ENCODE results near the gene CPEB2.

CPEB2 gene

GRCh38 chr4:15012017-15012788 lies 9.9 kb downstream of the CPEB2 start:
- DNase-seq (ENCODE audit: low read depth): no peak
- Histone ChIP-seq H3K36me3 (ENCODE audit: control insufficient read depth, insufficient read depth, low read length, severe bottlenecking) (peaks cover 94% of the 10 kb centered on the region), H3K27me3 (replicated peaks; ENCODE audit: control insufficient read depth, insufficient read depth, low read length) (no peaks in the 10 kb centered on the region), H3K9ac (ENCODE audit: low read length) (no peak overlapping the region), H3K4me3 (ENCODE audit: low read length) (no peak overlapping the region), H3K4me1 (ENCODE audit: control insufficient read depth, insufficient read depth, low read length) (peaks cover 53% of the 10 kb centered on the region), H3K9me3 (ENCODE audit: control insufficient read depth, low read length) (no peaks in the 10 kb centered on the region)

GRCh38 chr4:15013585-15013984 lies 11.3 kb downstream of the CPEB2 start:
- peaks cover 91% of the 10 kb centered on the region for H3K36me3 ChIP-seq (ENCODE audit: control insufficient read depth, insufficient read depth, low read length, severe bottlenecking)
- H3K4me1 ChIP-seq (ENCODE audit: control insufficient read depth, insufficient read depth, low read length): peaks cover 53% of the 10 kb centered on the region

GRCh38 chr4:15015170-15015569 lies 12.9 kb downstream of the CPEB2 start:
- no peak overlapping the region for H3K9ac ChIP-seq (ENCODE audit: low read length)
- H3K36me3 ChIP-seq (ENCODE audit: control insufficient read depth, insufficient read depth, low read length, severe bottlenecking): peaks cover 90% of the 10 kb centered on the region
- no peak overlapping the region for H3K4me3 ChIP-seq (ENCODE audit: low read length)
- DNase-seq (ENCODE audit: low read depth): no peak
- no peaks in the 10 kb centered on the region for H3K27me3 ChIP-seq (replicated peaks; ENCODE audit: control insufficient read depth, insufficient read depth, low read length)
- H3K4me1 ChIP-seq (ENCODE audit: control insufficient read depth, insufficient read depth, low read length): peaks cover 58% of the 10 kb centered on the region
- no peaks in the 10 kb centered on the region for H3K9me3 ChIP-seq (ENCODE audit: control insufficient read depth, low read length)

More at GRCh38 chr4:15013585-15013984, 11.3 kb downstream of the CPEB2 start:
- DNase-seq (ENCODE audit: low read depth): peak; percentile 36
- Histone ChIP-seq H3K27me3 (replicated peaks; ENCODE audit: control insufficient read depth, insufficient read depth, low read length) (no peaks in the 10 kb centered on the region), H3K9ac (ENCODE audit: low read length) (no peak overlapping the region), H3K9me3 (ENCODE audit: control insufficient read depth, low read length) (no peaks in the 10 kb centered on the region), H3K4me3 (ENCODE audit: low read length) (no peak overlapping the region)

GRCh38 chr4:15018361-15018760 lies 16.1 kb downstream of the CPEB2 start:
- Histone ChIP-seq H3K4me3 (ENCODE audit: low read length) (no peak overlapping the region), H3K4me1 (ENCODE audit: control insufficient read depth, insufficient read depth, low read length) (peaks cover 74% of the 10 kb centered on the region), H3K9me3 (ENCODE audit: control insufficient read depth, low read length) (no peaks in the 10 kb centered on the region), H3K9ac (ENCODE audit: low read length) (no peak overlapping the region), H3K36me3 (ENCODE audit: control insufficient read depth, insufficient read depth, low read length, severe bottlenecking) (peaks cover 78% of the 10 kb centered on the region), H3K27me3 (replicated peaks; ENCODE audit: control insufficient read depth, insufficient read depth, low read length) (no peaks in the 10 kb centered on the region)
- no peak for DNase-seq (ENCODE audit: low read depth)

- no peaks in the 10 kb centered on the region for H3K27me3 ChIP-seq (replicated peaks; ENCODE audit: control insufficient read depth, insufficient read depth, low read length)
- H3K36me3 ChIP-seq (ENCODE audit: control insufficient read depth, insufficient read depth, low read length, severe bottlenecking): peaks cover 70% of the 10 kb centered on the region
- DNase-seq (ENCODE audit: low read depth): no peak
- H3K9ac ChIP-seq (ENCODE audit: low read length): no peak overlapping the region
- no peaks in the 10 kb centered on the region for H3K9me3 ChIP-seq (ENCODE audit: control insufficient read depth, low read length)
- H3K4me3 ChIP-seq (ENCODE audit: low read length): no peak overlapping the region
- peaks cover 77% of the 10 kb centered on the region for H3K4me1 ChIP-seq (ENCODE audit: control insufficient read depth, insufficient read depth, low read length)
These were observed 18.4 kb downstream of the CPEB2 start for GRCh38 chr4:15020502-15021286.

- no peak for DNase-seq (ENCODE audit: low read depth)
- no peaks in the 10 kb centered on the region for H3K9me3 ChIP-seq (ENCODE audit: control insufficient read depth, low read length)
- H3K4me1 ChIP-seq (ENCODE audit: control insufficient read depth, insufficient read depth, low read length): peaks cover 75% of the 10 kb centered on the region
- H3K36me3 ChIP-seq (ENCODE audit: control insufficient read depth, insufficient read depth, low read length, severe bottlenecking): peaks cover 68% of the 10 kb centered on the region
- peak overlapping the region; percentile 33 for H3K4me3 ChIP-seq (ENCODE audit: low read length)
- peak overlapping the region; percentile 46 for H3K9ac ChIP-seq (ENCODE audit: low read length)
- no peaks in the 10 kb centered on the region for H3K27me3 ChIP-seq (replicated peaks; ENCODE audit: control insufficient read depth, insufficient read depth, low read length)
These were observed 19.0 kb downstream of the CPEB2 start for GRCh38 chr4:15021311-15021710.

- Histone ChIP-seq H3K4me1 (ENCODE audit: control insufficient read depth, insufficient read depth, low read length) (peaks cover 68% of the 10 kb centered on the region), H3K4me3 (ENCODE audit: low read length) (peak overlapping the region; percentile 33), H3K9ac (ENCODE audit: low read length) (peak overlapping the region; percentile 46), H3K27me3 (replicated peaks; ENCODE audit: control insufficient read depth, insufficient read depth, low read length) (no peaks in the 10 kb centered on the region), H3K9me3 (ENCODE audit: control insufficient read depth, low read length) (no peaks in the 10 kb centered on the region), H3K36me3 (ENCODE audit: control insufficient read depth, insufficient read depth, low read length, severe bottlenecking) (peaks cover 67% of the 10 kb centered on the region)
- DNase-seq (ENCODE audit: low read depth): no peak
These were observed 19.7 kb downstream of the CPEB2 start for GRCh38 chr4:15021946-15022345.

GRCh38 chr4:15024386-15024785 lies 22.1 kb downstream of the CPEB2 start:
- H3K9me3 ChIP-seq (ENCODE audit: control insufficient read depth, low read length): no peaks in the 10 kb centered on the region
- H3K9ac ChIP-seq (ENCODE audit: low read length): no peak overlapping the region
- H3K4me1 ChIP-seq (ENCODE audit: control insufficient read depth, insufficient read depth, low read length): peaks cover 64% of the 10 kb centered on the region
- no peaks in the 10 kb centered on the region for H3K27me3 ChIP-seq (replicated peaks; ENCODE audit: control insufficient read depth, insufficient read depth, low read length)
- DNase-seq (ENCODE audit: low read depth): peak; percentile 66
- H3K36me3 ChIP-seq (ENCODE audit: control insufficient read depth, insufficient read depth, low read length, severe bottlenecking): peaks cover 54% of the 10 kb centered on the region
- H3K4me3 ChIP-seq (ENCODE audit: low read length): no peak overlapping the region

- Histone ChIP-seq H3K4me3 (ENCODE audit: low read length) (no peak overlapping the region), H3K27me3 (replicated peaks; ENCODE audit: control insufficient read depth, insufficient read depth, low read length) (no peaks in the 10 kb centered on the region), H3K4me1 (ENCODE audit: control insufficient read depth, insufficient read depth, low read length) (peaks cover 51% of the 10 kb centered on the region), H3K9me3 (ENCODE audit: control insufficient read depth, low read length) (no peaks in the 10 kb centered on the region), H3K9ac (ENCODE audit: low read length) (no peak overlapping the region), H3K36me3 (ENCODE audit: control insufficient read depth, insufficient read depth, low read length, severe bottlenecking) (peaks cover 40% of the 10 kb centered on the region)
- DNase-seq (ENCODE audit: low read depth): no peak
These were observed 23.4 kb downstream of the CPEB2 start for GRCh38 chr4:15025693-15026092.

- Histone ChIP-seq H3K9ac (ENCODE audit: low read length) (no peak overlapping the region), H3K9me3 (ENCODE audit: control insufficient read depth, low read length) (no peaks in the 10 kb centered on the region), H3K4me3 (ENCODE audit: low read length) (no peak overlapping the region), H3K27me3 (replicated peaks; ENCODE audit: control insufficient read depth, insufficient read depth, low read length) (no peaks in the 10 kb centered on the region), H3K36me3 (ENCODE audit: control insufficient read depth, insufficient read depth, low read length, severe bottlenecking) (peaks cover 29% of the 10 kb centered on the region), H3K4me1 (ENCODE audit: control insufficient read depth, insufficient read depth, low read length) (peaks cover 50% of the 10 kb centered on the region)
- DNase-seq (ENCODE audit: low read depth): peak; percentile 62
These were observed 25.7 kb downstream of the CPEB2 start for GRCh38 chr4:15027921-15028435.

- Histone ChIP-seq H3K9me3 (ENCODE audit: control insufficient read depth, low read length) (no peaks in the 10 kb centered on the region), H3K9ac (ENCODE audit: low read length) (no peak overlapping the region), H3K27me3 (replicated peaks; ENCODE audit: control insufficient read depth, insufficient read depth, low read length) (no peaks in the 10 kb centered on the region), H3K4me1 (ENCODE audit: control insufficient read depth, insufficient read depth, low read length) (peaks cover 62% of the 10 kb centered on the region), H3K4me3 (ENCODE audit: low read length) (no peak overlapping the region), H3K36me3 (ENCODE audit: control insufficient read depth, insufficient read depth, low read length, severe bottlenecking) (peaks cover 32% of the 10 kb centered on the region)
- DNase-seq (ENCODE audit: low read depth): peak; percentile 37
These were observed 28.9 kb downstream of the CPEB2 start for GRCh38 chr4:15031197-15031596.

Data from adipocyte (in vitro differentiated cells).